ENCODE results near the gene YOD1.
A peak's percentile ranks its signal among the peaks of the same experiment; 100 is the strongest.

The YOD1 gene

GRCh38 chr1:207051191-207051943 lies at the start of gene YOD1:
Gene YOD1 (minus strand): TSS chr1:207051208. CDS start chr1:207051030, 178 bp downstream.
- DNase-seq (peak; percentile 13), ATAC-seq (peak; percentile 19)

- DNase-seq (peak; percentile 24), ATAC-seq (peak; percentile 97)
Observed at GRCh38 chr1:207097871-207098324, 46.9 kb upstream of the YOD1 start.

- ATAC-seq (no peak), DNase-seq (no peak)
Observed at GRCh38 chr1:207093944-207094343, 42.9 kb upstream of the YOD1 start.

GRCh38 chr1:207091200-207091908 lies 40.3 kb upstream of the YOD1 start:
- DNase-seq (no peak), ATAC-seq (no peak)

- DNase-seq (no peak), ATAC-seq (peak; percentile 19)
Observed at GRCh38 chr1:207089627-207090355, 38.8 kb upstream of the YOD1 start.

- DNase-seq (peak; percentile 19), ATAC-seq (peak; percentile 14)
Observed at GRCh38 chr1:207088701-207089626, 38.0 kb upstream of the YOD1 start, which contains the start of gene C4BPB. Gene C4BPB (plus strand): TSS chr1:207088860. CDS start chr1:207089532, 672 bp downstream.

- no peak for DNase-seq
- no peak for ATAC-seq
Observed at GRCh38 chr1:207088161-207088560, 37.2 kb upstream of the YOD1 start.

GRCh38 chr1:207085887-207086286 lies 34.9 kb upstream of the YOD1 start:
- DNase-seq (no peak), ATAC-seq (no peak)

GRCh38 chr1:207084701-207085180 lies 33.7 kb upstream of the YOD1 start:
- DNase-seq = peak; percentile 57
- peak; percentile 88 for ATAC-seq

- no peak for ATAC-seq
Observed at GRCh38 chr1:207084232-207084631, 33.2 kb upstream of the YOD1 start.

GRCh38 chr1:207081806-207082205 lies 30.8 kb upstream of the YOD1 start:
- no peak for DNase-seq
- no peak for ATAC-seq

More at GRCh38 chr1:207084232-207084631, 33.2 kb upstream of the YOD1 start:
- DNase-seq = no peak

GRCh38 chr1:207081088-207081487 lies 30.1 kb upstream of the YOD1 start:
- ATAC-seq = no peak
- DNase-seq = no peak

- DNase-seq (no peak), ATAC-seq (no peak)
Observed at GRCh38 chr1:207079706-207080241, 28.8 kb upstream of the YOD1 start.

- ATAC-seq (no peak), DNase-seq (no peak)
Observed at GRCh38 chr1:207078578-207079132, 27.6 kb upstream of the YOD1 start.

- DNase-seq (peak; percentile 61), ATAC-seq (peak; percentile 78)
Observed at GRCh38 chr1:207077470-207078377, 26.7 kb upstream of the YOD1 start.

GRCh38 chr1:207077012-207077411 lies 26.0 kb upstream of the YOD1 start:
- no peak for DNase-seq
- ATAC-seq = no peak

- DNase-seq (no peak), ATAC-seq (no peak)
Observed at GRCh38 chr1:207076181-207076955, 25.4 kb upstream of the YOD1 start.

- DNase-seq (no peak), ATAC-seq (no peak)
Observed at GRCh38 chr1:207073906-207074820, 23.2 kb upstream of the YOD1 start.
